Activated CD8-positive, alpha-beta memory T cell treated with anti-CD3 and anti-CD28 coated beads, Interleukin-2, amount 10 ng/mL, durations not matched to agents 7 days and 5 days (primary cell): Measurements from ENCODE around the gene DCDC2. TPM values are rescaled to one million over a fixed set of nuclear protein-coding genes. Genes with fewer than 3 reads are reported as not detected.

ENCODE experiments used
- total RNA-seq, 2 experiments: library from RNA; stranded (reverse); gene quantifications; one replicate each; pipeline ENCODE4 v1.2.3, GENCODE V29; 2021

Gene DCDC2
- total RNA-seq, 2 experiments from 2014 or later: not detected

Other genes with a start within 250 kb of the DCDC2 start
- gene NRSN1, start 231.8 kb downstream of the DCDC2 start, total RNA-seq: not detected
- gene MRS2, start 44.9 kb upstream of the DCDC2 start, total RNA-seq: 10 to 100 TPM; 18.4 to 22.1 TPM
- gene GPLD1, start 131.5 kb upstream of the DCDC2 start, total RNA-seq: under 1 TPM; 0.42 to 0.58 TPM
- gene ALDH5A1, start 136.9 kb upstream of the DCDC2 start, total RNA-seq: 1 to 10 TPM; 3.7 to 6.5 TPM